Left lung (tissue), 10 donors: ENCODE results near the gene COL24A1. TPM values are rescaled to one million over a fixed set of nuclear protein-coding genes. Genes with fewer than 3 reads are reported as not detected.

Experiments used
- ATAC-seq: fragments of 200-7000 bp; cut with Tn5 transposase; one replicate; pipeline ENCODE4 v1.9.1; 2020; ENCODE audit warnings: moderate library complexity
- DNase-seq, 4 donors: peaks; one replicate each; pipeline ENCODE4 v3.0.0-alpha.2; 2013 to 2020
- H3K27ac ChIP-seq, 2 donors: fragments of 200-600 bp; sonication (generic) in 1 of 2; one replicate each; pipeline versions ENCODE4 v1.5.0 to v1.8.0; 2020 to 2021
- H3K27me3 ChIP-seq, 2 donors: fragments of 200-600 bp; sonication (generic) in 1 of 2; one replicate each; pipeline versions ENCODE4 v1.5.0 to v1.8.0; 2020 to 2021
- H3K36me3 ChIP-seq, 2 donors: fragments of 200-600 bp; sonication (generic) in 1 of 2; one replicate each; pipeline versions ENCODE4 v1.5.0 to v1.8.0; 2020 to 2021
- H3K4me1 ChIP-seq, 2 donors: fragments of 200-600 bp; one replicate each; pipeline ENCODE4 v1.8.0; 2021
- H3K4me3 ChIP-seq, 2 donors: fragments of 200-600 bp; sonication (generic) in 1 of 2; one replicate each; pipeline versions ENCODE4 v1.5.0 to v1.8.0; 2020 to 2021; ENCODE audit warnings: mild to moderate bottlenecking in 1 of 2
- H3K9me3 ChIP-seq, 2 donors: fragments of 200-600 bp; sonication (generic) in 1 of 2; one replicate each; pipeline versions ENCODE4 v1.5.0 to v1.8.0; 2020 to 2021
- intact Hi-C, 2 donors: fragments of 100-400 bp; cut with DNase I; formaldehyde crosslinking; loops; one replicate each; pipeline versions ENCODE4 v1.11.2 to v1.14.2; 2022
- polyA plus RNA-seq, 6 donors: library from polyadenylated mRNA; unstranded; fragments of 120-200 nt; gene quantifications; one replicate each; pipeline ENCODE4 v1.2.1, GENCODE V29; 2013; ENCODE audit not compliant: insufficient read length in 6 of 6
- total RNA-seq, 2 donors: library from RNA; stranded (reverse); fragmentation: NEBNext Ultra II Directional; extraction: Animal tissue kit (Norgen Biotek cat#: 25700); gene quantifications; one replicate each; pipeline ENCODE4 v1.2.1, GENCODE V29; 2021
- TF ChIP-seq, protein P1 (sequence below), 2 donors: fragments of 200-600 bp; sonication (generic) in 1 of 2; IDR thresholded peaks; one replicate each; pipeline versions ENCODE4 v1.5.0 to v1.8.0; 2021; ENCODE audit warnings: antibody characterized with exemption in 2 of 2
- donor health status: DM: no; HTN: yes; CAD: no.
- donor health status: DM: no; HTN: no; CAD: no.

COL24A1 gene
- total and polyA plus RNA-seq, 8 donors: 0.84 to 40.8 (median 29.1) TPM

DNA sequence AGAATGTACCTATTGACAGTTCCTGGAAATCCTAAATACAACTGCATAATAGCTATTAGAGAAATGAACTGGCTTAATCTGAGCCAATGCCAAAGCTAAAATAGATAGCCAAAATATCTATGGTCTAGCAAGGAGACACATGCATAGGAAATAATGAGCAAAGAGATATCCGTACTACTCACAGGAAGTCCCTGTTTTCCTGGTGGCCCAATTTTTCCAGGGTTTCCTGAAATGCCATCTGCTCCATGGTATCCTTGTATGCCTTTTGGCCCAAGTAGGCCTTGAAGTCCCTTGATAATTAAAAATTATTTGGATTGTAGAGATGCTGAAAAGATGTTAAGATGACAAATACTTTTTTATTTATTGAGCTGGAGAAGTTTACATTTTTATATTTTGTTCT is 340.0 kb downstream of the COL24A1 start:
- no peak for ATAC-seq
- Histone ChIP-seq H3K27ac (no peak overlapping the region), H3K36me3 (no peaks in the 10 kb centered on the region), H3K27me3 (no peaks in the 10 kb centered on the region), H3K4me1 (no peaks in the 10 kb centered on the region), H3K4me3 (no peak overlapping the region), H3K9me3 (no peaks in the 10 kb centered on the region)
- intact Hi-C loops: no loop called here
- DNase-seq: no peak
- TF ChIP-seq, protein P1, sequence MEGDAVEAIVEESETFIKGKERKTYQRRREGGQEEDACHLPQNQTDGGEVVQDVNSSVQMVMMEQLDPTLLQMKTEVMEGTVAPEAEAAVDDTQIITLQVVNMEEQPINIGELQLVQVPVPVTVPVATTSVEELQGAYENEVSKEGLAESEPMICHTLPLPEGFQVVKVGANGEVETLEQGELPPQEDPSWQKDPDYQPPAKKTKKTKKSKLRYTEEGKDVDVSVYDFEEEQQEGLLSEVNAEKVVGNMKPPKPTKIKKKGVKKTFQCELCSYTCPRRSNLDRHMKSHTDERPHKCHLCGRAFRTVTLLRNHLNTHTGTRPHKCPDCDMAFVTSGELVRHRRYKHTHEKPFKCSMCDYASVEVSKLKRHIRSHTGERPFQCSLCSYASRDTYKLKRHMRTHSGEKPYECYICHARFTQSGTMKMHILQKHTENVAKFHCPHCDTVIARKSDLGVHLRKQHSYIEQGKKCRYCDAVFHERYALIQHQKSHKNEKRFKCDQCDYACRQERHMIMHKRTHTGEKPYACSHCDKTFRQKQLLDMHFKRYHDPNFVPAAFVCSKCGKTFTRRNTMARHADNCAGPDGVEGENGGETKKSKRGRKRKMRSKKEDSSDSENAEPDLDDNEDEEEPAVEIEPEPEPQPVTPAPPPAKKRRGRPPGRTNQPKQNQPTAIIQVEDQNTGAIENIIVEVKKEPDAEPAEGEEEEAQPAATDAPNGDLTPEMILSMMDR (IDR thresholded peaks at IDR 0.05): no peak

DNA sequence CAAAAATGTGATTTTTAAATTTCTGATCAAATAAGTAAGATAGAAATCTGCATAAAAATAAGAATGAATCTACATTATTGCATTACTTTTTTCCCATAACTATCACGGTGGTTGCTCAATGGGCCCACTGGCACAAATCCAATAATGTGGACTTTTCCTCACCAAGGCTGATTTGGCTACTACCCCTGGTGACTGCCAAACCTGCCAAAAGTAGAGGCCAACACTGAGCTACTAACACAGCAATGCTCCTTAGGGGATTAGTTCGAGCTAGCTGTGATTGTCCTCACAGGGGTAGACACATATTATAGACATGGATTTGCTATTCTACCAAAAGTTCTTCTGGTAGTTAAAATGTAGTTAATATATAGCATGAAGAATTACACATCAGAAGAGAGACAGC is 340.7 kb downstream of the COL24A1 start:
- no peak for DNase-seq
- Histone ChIP-seq H3K27ac (no peak overlapping the region), H3K9me3 (no peaks in the 10 kb centered on the region), H3K4me3 (no peak overlapping the region), H3K36me3 (no peaks in the 10 kb centered on the region), H3K4me1 (no peaks in the 10 kb centered on the region), H3K27me3 (no peaks in the 10 kb centered on the region)
- TF ChIP-seq, protein P1 (IDR thresholded peaks at IDR 0.05): no peak
- no peak for ATAC-seq
- intact Hi-C loops: no loop called here

GRCh38 chr1:85806236-85806965 is 350.2 kb downstream of the COL24A1 start:
- TF ChIP-seq, protein P1 (IDR thresholded peaks at IDR 0.05): no peak
- H3K27ac ChIP-seq: no peak overlapping the region
- no peaks in the 10 kb centered on the region for H3K27me3 ChIP-seq
- no peak for ATAC-seq
- intact Hi-C loops: no loop called here
- no peaks in the 10 kb centered on the region for H3K4me1 ChIP-seq
- H3K4me3 ChIP-seq: no peak overlapping the region
- H3K36me3 ChIP-seq: no peaks in the 10 kb centered on the region
- no peak for DNase-seq
- H3K9me3 ChIP-seq: peaks cover 0 to 13% of the 10 kb centered on the region in 2 donors

DNA sequence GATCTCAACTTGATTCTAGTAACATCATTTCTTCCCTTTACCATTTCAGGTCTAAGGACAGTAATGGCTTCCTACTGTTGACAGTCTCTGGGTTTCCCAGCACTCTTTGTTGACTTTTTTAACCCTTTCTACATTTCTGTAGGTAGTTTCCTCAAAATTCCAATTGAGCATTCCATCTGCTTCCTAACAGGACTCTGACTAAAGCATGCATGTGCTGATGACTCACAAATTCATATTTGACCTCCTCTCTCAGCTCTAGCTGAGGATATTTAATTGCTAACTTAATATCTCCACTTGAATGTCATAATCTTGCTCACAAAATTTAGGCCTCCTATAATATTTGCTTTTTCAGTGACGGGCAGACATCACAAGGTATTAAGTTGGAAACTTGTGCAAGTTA is 355.1 kb downstream of the COL24A1 start:
- Histone ChIP-seq H3K4me3 (no peak overlapping the region), H3K4me1 (no peaks in the 10 kb centered on the region), H3K36me3 (no peaks in the 10 kb centered on the region), H3K27ac (no peak overlapping the region), H3K9me3 (no peaks in the 10 kb centered on the region), H3K27me3 (no peaks in the 10 kb centered on the region)
- TF ChIP-seq, protein P1 (IDR thresholded peaks at IDR 0.05): no peak
- intact Hi-C loops: no loop called here
- DNase-seq: no peak
- ATAC-seq: no peak

DNA sequence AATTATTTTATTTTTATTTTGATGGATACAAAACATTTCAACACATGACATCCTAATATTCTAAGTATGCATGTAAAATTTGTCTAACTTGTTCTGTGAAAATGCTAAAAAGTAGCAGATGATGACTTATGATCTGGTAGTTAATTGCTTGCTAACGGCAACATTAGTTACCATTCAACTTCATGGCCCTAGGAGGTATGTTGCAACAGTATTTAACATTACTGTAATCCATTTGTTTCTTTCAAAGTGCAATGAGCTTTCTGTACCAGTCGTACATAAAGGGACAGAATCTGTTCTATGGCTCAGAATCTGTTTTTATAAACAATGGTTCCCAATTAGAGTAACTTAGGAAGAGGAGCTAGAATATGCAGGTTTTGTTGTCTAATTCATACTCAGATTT is 356.8 kb downstream of the COL24A1 start:
- no peak overlapping the region for H3K27ac ChIP-seq
- H3K27me3 ChIP-seq: no peaks in the 10 kb centered on the region
- ATAC-seq: no peak
- H3K4me3 ChIP-seq: no peak overlapping the region
- no peaks in the 10 kb centered on the region for H3K4me1 ChIP-seq
- no peaks in the 10 kb centered on the region for H3K36me3 ChIP-seq
- no peak for DNase-seq
- intact Hi-C loops: no loop called here
- TF ChIP-seq, protein P1 (IDR thresholded peaks at IDR 0.05): no peak
- H3K9me3 ChIP-seq: no peaks in the 10 kb centered on the region
